H1 (cell line): Measurements from ENCODE around the gene HEXIM2. TPM values are rescaled to one million over a fixed set of nuclear protein-coding genes. Genes with fewer than 3 reads are reported as not detected.

Experiments used
- CHD1 ChIP-seq: IDR thresholded peaks from 2 replicates; pipeline ENCODE4 v1.6.1; 2012; ENCODE audit warnings: low read depth, low read length, improper control_type of control experiment
- MAX ChIP-seq: IDR thresholded peaks from 2 replicates; pipeline ENCODE4 v1.6.1; 2012; ENCODE audit warnings: inconsistent platforms
- SAP30 ChIP-seq: fragments of 300-600 bp; sonication (generic); IDR thresholded peaks from 2 replicates; pipeline ENCODE4 v1.7.1; 2012; ENCODE audit warnings: low read length, moderate library complexity, mild to moderate bottlenecking, inconsistent platforms; ENCODE audit not compliant: insufficient read depth, insufficient replicate concordance
- TBP ChIP-seq: IDR thresholded peaks from 2 replicates; pipeline ENCODE4 v1.6.1; 2011; ENCODE audit warnings: low read depth, low read length, improper control_type of control experiment
- polyA plus RNA-seq, 7 experiments: library from polyadenylated mRNA; depleted of rRNA in 3 of 7; stranded (reverse) in 5 of 7; unstranded in 2 of 7; fragments of >200 nt in 5 of 7; fragments of 200-250 nt in 2 of 7; gene quantifications; 1 replicate in 5 of 7; 2 replicates in 1 of 7; 4 replicates in 1 of 7; pipeline versions ENCODE4 v1.2.1 to v1.2.3, GENCODE V29; 2011 to 2013; ENCODE audit warnings: missing spikeins in 2 of 7, mixed read lengths in 2 of 7
- total RNA-seq: library from RNA; stranded (reverse); fragmentation: NEBNext Ultra II Directional; extraction: Animal tissue kit (Norgen Biotek cat#: 25700); gene quantifications from 2 replicates; pipeline ENCODE4 v1.2.1, GENCODE V29; 2021
- TF ChIP-seq, protein P1 (sequence below): fragments of 300-600 bp; sonication (generic); IDR thresholded peaks from 2 replicates; pipeline ENCODE4 v1.7.1; 2012; ENCODE audit warnings: low read length, moderate library complexity, mild to moderate bottlenecking, inconsistent platforms; ENCODE audit not compliant: insufficient replicate concordance

Gene HEXIM2
- total and polyA plus RNA-seq, 2 of the 8 experiments (the other 6 are each of a cell fraction or from before 2014, with no cell fraction given) = 7.5 to 13.2 TPM

- TF ChIP-seq, protein P1, sequence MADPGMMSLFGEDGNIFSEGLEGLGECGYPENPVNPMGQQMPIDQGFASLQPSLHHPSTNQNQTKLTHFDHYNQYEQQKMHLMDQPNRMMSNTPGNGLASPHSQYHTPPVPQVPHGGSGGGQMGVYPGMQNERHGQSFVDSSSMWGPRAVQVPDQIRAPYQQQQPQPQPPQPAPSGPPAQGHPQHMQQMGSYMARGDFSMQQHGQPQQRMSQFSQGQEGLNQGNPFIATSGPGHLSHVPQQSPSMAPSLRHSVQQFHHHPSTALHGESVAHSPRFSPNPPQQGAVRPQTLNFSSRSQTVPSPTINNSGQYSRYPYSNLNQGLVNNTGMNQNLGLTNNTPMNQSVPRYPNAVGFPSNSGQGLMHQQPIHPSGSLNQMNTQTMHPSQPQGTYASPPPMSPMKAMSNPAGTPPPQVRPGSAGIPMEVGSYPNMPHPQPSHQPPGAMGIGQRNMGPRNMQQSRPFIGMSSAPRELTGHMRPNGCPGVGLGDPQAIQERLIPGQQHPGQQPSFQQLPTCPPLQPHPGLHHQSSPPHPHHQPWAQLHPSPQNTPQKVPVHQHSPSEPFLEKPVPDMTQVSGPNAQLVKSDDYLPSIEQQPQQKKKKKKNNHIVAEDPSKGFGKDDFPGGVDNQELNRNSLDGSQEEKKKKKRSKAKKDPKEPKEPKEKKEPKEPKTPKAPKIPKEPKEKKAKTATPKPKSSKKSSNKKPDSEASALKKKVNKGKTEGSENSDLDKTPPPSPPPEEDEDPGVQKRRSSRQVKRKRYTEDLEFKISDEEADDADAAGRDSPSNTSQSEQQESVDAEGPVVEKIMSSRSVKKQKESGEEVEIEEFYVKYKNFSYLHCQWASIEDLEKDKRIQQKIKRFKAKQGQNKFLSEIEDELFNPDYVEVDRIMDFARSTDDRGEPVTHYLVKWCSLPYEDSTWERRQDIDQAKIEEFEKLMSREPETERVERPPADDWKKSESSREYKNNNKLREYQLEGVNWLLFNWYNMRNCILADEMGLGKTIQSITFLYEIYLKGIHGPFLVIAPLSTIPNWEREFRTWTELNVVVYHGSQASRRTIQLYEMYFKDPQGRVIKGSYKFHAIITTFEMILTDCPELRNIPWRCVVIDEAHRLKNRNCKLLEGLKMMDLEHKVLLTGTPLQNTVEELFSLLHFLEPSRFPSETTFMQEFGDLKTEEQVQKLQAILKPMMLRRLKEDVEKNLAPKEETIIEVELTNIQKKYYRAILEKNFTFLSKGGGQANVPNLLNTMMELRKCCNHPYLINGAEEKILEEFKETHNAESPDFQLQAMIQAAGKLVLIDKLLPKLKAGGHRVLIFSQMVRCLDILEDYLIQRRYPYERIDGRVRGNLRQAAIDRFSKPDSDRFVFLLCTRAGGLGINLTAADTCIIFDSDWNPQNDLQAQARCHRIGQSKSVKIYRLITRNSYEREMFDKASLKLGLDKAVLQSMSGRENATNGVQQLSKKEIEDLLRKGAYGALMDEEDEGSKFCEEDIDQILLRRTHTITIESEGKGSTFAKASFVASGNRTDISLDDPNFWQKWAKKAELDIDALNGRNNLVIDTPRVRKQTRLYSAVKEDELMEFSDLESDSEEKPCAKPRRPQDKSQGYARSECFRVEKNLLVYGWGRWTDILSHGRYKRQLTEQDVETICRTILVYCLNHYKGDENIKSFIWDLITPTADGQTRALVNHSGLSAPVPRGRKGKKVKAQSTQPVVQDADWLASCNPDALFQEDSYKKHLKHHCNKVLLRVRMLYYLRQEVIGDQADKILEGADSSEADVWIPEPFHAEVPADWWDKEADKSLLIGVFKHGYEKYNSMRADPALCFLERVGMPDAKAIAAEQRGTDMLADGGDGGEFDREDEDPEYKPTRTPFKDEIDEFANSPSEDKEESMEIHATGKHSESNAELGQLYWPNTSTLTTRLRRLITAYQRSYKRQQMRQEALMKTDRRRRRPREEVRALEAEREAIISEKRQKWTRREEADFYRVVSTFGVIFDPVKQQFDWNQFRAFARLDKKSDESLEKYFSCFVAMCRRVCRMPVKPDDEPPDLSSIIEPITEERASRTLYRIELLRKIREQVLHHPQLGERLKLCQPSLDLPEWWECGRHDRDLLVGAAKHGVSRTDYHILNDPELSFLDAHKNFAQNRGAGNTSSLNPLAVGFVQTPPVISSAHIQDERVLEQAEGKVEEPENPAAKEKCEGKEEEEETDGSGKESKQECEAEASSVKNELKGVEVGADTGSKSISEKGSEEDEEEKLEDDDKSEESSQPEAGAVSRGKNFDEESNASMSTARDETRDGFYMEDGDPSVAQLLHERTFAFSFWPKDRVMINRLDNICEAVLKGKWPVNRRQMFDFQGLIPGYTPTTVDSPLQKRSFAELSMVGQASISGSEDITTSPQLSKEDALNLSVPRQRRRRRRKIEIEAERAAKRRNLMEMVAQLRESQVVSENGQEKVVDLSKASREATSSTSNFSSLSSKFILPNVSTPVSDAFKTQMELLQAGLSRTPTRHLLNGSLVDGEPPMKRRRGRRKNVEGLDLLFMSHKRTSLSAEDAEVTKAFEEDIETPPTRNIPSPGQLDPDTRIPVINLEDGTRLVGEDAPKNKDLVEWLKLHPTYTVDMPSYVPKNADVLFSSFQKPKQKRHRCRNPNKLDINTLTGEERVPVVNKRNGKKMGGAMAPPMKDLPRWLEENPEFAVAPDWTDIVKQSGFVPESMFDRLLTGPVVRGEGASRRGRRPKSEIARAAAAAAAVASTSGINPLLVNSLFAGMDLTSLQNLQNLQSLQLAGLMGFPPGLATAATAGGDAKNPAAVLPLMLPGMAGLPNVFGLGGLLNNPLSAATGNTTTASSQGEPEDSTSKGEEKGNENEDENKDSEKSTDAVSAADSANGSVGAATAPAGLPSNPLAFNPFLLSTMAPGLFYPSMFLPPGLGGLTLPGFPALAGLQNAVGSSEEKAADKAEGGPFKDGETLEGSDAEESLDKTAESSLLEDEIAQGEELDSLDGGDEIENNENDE = no peak
- TF ChIP-seq SAP30 = no peak
- no peak for TF ChIP-seq MAX
- TF ChIP-seq TBP = no peak
- no peak for TF ChIP-seq CHD1
Observed at GRCh38 chr17:45123930-45124796, 37.5 kb upstream of the HEXIM2 start (continued).
